ENCODE measurements around the gene HNF4A.

- TF ChIP-seq EZH2 (IDR thresholded peaks at IDR 0.05; ENCODE audit: borderline replicate concordance, low read length) (no peak), CTCF (IDR thresholded peaks at IDR 0.05; ENCODE audit: low read length) (no peak)
Measured at GRCh38 chr20:44478206-44478605, 122.7 kb downstream of the HNF4A start.

Measured in OCI-LY1 (cell line).